ENCODE results near the gene KLHL17.
"Not testable (repeated sequence)": the region's sequence is repeated elsewhere in the genome, so short reads cannot be mapped to it uniquely, and the experiment has no call there.

Gene KLHL17

GRCh38 chr1:1004780-1005697, 44.7 kb downstream of the KLHL17 start:
- Histone ChIP-seq H3K4me3 (ENCODE audit: low read length) (no peak overlapping the region), H3K9me3 (ENCODE audit: control insufficient read depth, low read depth, low read length) (no peaks in the 10 kb centered on the region), H3K9ac (ENCODE audit: low read length) (no peak overlapping the region), H3K36me3 (ENCODE audit: control insufficient read depth, low read depth, low read length) (no peaks in the 10 kb centered on the region), H3K27me3 (ENCODE audit: control insufficient read depth, insufficient read depth, low read length) (peaks cover 68% of the 10 kb centered on the region), H3K27ac (ENCODE audit: low read length) (no peak overlapping the region), H3K4me1 (ENCODE audit: control insufficient read depth, low read depth, low read length) (peaks cover 8% of the 10 kb centered on the region)

- H3K36me3 ChIP-seq (ENCODE audit: control insufficient read depth, low read depth, low read length): no peaks in the 10 kb centered on the region
- no peak overlapping the region for H3K4me3 ChIP-seq (ENCODE audit: low read length)
- no peaks in the 10 kb centered on the region for H3K9me3 ChIP-seq (ENCODE audit: control insufficient read depth, low read depth, low read length)
- no peak overlapping the region for H3K27ac ChIP-seq (ENCODE audit: low read length)
- peaks cover 60% of the 10 kb centered on the region for H3K27me3 ChIP-seq (ENCODE audit: control insufficient read depth, insufficient read depth, low read length)
- no peak overlapping the region for H3K9ac ChIP-seq (ENCODE audit: low read length)
- H3K4me1 ChIP-seq (ENCODE audit: control insufficient read depth, low read depth, low read length): peaks cover 8% of the 10 kb centered on the region
Observed at GRCh38 chr1:1005774-1006304, 45.5 kb downstream of the KLHL17 start.

GRCh38 chr1:1006305-1007159, 46.1 kb downstream of the KLHL17 start:
- H3K4me1 ChIP-seq (ENCODE audit: control insufficient read depth, low read depth, low read length): peaks cover 8% of the 10 kb centered on the region
- no peaks in the 10 kb centered on the region for H3K9me3 ChIP-seq (ENCODE audit: control insufficient read depth, low read depth, low read length)
- H3K27ac ChIP-seq (ENCODE audit: low read length): no peak overlapping the region
- no peak overlapping the region for H3K9ac ChIP-seq (ENCODE audit: low read length)
- H3K27me3 ChIP-seq (ENCODE audit: control insufficient read depth, insufficient read depth, low read length): peaks cover 53% of the 10 kb centered on the region
- H3K4me3 ChIP-seq (ENCODE audit: low read length): no peak overlapping the region
- no peaks in the 10 kb centered on the region for H3K36me3 ChIP-seq (ENCODE audit: control insufficient read depth, low read depth, low read length)

GRCh38 chr1:1010131-1010530, 49.7 kb downstream of the KLHL17 start:
- not testable (repeated sequence) for H3K4me3 ChIP-seq (ENCODE audit: low read length); H3K27ac ChIP-seq (ENCODE audit: low read length); H3K9ac ChIP-seq (ENCODE audit: low read length); H3K9me3 ChIP-seq (ENCODE audit: control insufficient read depth, low read depth, low read length); H3K36me3 ChIP-seq (ENCODE audit: control insufficient read depth, low read depth, low read length)
- H3K4me1 ChIP-seq (ENCODE audit: control insufficient read depth, low read depth, low read length): peaks cover 15% of the 10 kb centered on the region
- H3K27me3 ChIP-seq (ENCODE audit: control insufficient read depth, insufficient read depth, low read length): peaks cover 31% of the 10 kb centered on the region

- Histone ChIP-seq H3K36me3 (ENCODE audit: control insufficient read depth, low read depth, low read length) (no peaks in the 10 kb centered on the region), H3K9me3 (ENCODE audit: control insufficient read depth, low read depth, low read length) (no peaks in the 10 kb centered on the region)
Observed at GRCh38 chr1:1011396-1011949, 51.1 kb downstream of the KLHL17 start.

GRCh38 chr1:1012736-1013104, 52.3 kb downstream of the KLHL17 start:
- not testable (repeated sequence) for H3K27ac ChIP-seq (ENCODE audit: low read length); H3K9me3 ChIP-seq (ENCODE audit: control insufficient read depth, low read depth, low read length); H3K36me3 ChIP-seq (ENCODE audit: control insufficient read depth, low read depth, low read length)
- peaks cover 11% of the 10 kb centered on the region for H3K4me1 ChIP-seq (ENCODE audit: control insufficient read depth, low read depth, low read length)
- peak overlapping the region; percentile 48 for H3K4me3 ChIP-seq (ENCODE audit: low read length)
- peaks cover 21% of the 10 kb centered on the region for H3K27me3 ChIP-seq (ENCODE audit: control insufficient read depth, insufficient read depth, low read length)
- peak overlapping the region; percentile 5 for H3K9ac ChIP-seq (ENCODE audit: low read length)

More at GRCh38 chr1:1011396-1011949, 51.1 kb downstream of the KLHL17 start:
- H3K4me1 ChIP-seq (ENCODE audit: control insufficient read depth, low read depth, low read length): peaks cover 11% of the 10 kb centered on the region
- H3K27ac ChIP-seq (ENCODE audit: low read length): no peak overlapping the region
- H3K27me3 ChIP-seq (ENCODE audit: control insufficient read depth, insufficient read depth, low read length): peaks cover 27% of the 10 kb centered on the region
- H3K9ac ChIP-seq (ENCODE audit: low read length): no peak overlapping the region
- no peak overlapping the region for H3K4me3 ChIP-seq (ENCODE audit: low read length)

- peak within 1 kb of the TSS; percentile 48 for H3K4me3 ChIP-seq (ENCODE audit: low read length)
- peaks cover 11% of the 10 kb centered on the region for H3K4me1 ChIP-seq (ENCODE audit: control insufficient read depth, low read depth, low read length)
- no peaks in the 10 kb centered on the region for H3K9me3 ChIP-seq (ENCODE audit: control insufficient read depth, low read depth, low read length)
- H3K27ac ChIP-seq (ENCODE audit: low read length): no peak within 1 kb of the TSS
- peaks cover 16% of the 10 kb centered on the region for H3K27me3 ChIP-seq (ENCODE audit: control insufficient read depth, insufficient read depth, low read length)
- H3K9ac ChIP-seq (ENCODE audit: low read length): peak within 1 kb of the TSS; percentile 26
- no peaks in the 10 kb centered on the region for H3K36me3 ChIP-seq (ENCODE audit: control insufficient read depth, low read depth, low read length)
Observed at GRCh38 chr1:1013105-1013921, 52.9 kb downstream of the KLHL17 start, which contains the start of gene ISG15. Gene ISG15 (plus strand): TSS chr1:1013497. CDS start chr1:1013574, 77 bp downstream.

GRCh38 chr1:1013922-1014648, 53.7 kb downstream of the KLHL17 start:
- peak overlapping the region; percentile 26 for H3K9ac ChIP-seq (ENCODE audit: low read length)

GRCh38 chr1:1014799-1015681, 54.7 kb downstream of the KLHL17 start:
- Histone ChIP-seq H3K36me3 (ENCODE audit: control insufficient read depth, low read depth, low read length) (no peaks in the 10 kb centered on the region), H3K4me1 (ENCODE audit: control insufficient read depth, low read depth, low read length) (peaks cover 11% of the 10 kb centered on the region), H3K27ac (ENCODE audit: low read length) (no peak overlapping the region), H3K9ac (ENCODE audit: low read length) (no peak overlapping the region), H3K9me3 (ENCODE audit: control insufficient read depth, low read depth, low read length) (no peaks in the 10 kb centered on the region), H3K4me3 (ENCODE audit: low read length) (peak overlapping the region; percentile 48), H3K27me3 (ENCODE audit: control insufficient read depth, insufficient read depth, low read length) (peaks cover 14% of the 10 kb centered on the region)

More at GRCh38 chr1:1013922-1014648, 53.7 kb downstream of the KLHL17 start:
- H3K27ac ChIP-seq (ENCODE audit: low read length): no peak overlapping the region
- H3K36me3 ChIP-seq (ENCODE audit: control insufficient read depth, low read depth, low read length): no peaks in the 10 kb centered on the region
- peaks cover 14% of the 10 kb centered on the region for H3K27me3 ChIP-seq (ENCODE audit: control insufficient read depth, insufficient read depth, low read length)
- H3K4me3 ChIP-seq (ENCODE audit: low read length): peak overlapping the region; percentile 48
- H3K9me3 ChIP-seq (ENCODE audit: control insufficient read depth, low read depth, low read length): no peaks in the 10 kb centered on the region
- peaks cover 11% of the 10 kb centered on the region for H3K4me1 ChIP-seq (ENCODE audit: control insufficient read depth, low read depth, low read length)
